Measurements from ENCODE around the gene PDZD4. TPM values are rescaled to one million over a fixed set of nuclear protein-coding genes. Genes with fewer than 3 reads are reported as not detected.

The PDZD4 gene
- total RNA-seq, 1 donor from 2014 or later, result 0.68 TPM

DNA sequence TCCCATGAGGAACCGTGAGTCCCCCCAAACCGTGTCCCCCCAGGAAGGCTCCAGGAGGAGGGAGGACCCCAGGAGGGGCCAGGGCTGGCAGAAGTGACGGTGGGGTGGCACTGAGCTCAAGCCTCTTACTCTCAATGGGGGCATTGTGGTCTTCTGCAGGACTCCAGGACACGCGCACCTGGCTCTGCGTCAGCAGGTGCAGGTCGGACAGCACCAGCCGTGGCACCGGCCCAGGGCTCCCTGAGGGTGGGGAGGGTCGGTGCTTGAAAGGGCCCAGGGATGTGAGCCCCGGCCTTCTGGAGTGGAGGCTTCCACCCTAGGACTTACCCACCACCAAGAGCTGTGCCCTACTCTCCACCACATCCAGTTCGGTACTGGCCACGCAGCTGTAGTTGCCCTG is 37.3 kb upstream of the PDZD4 start:
- no peak for ATAC-seq

- no peak for ATAC-seq
Observed at GRCh38 chrX:153867139-153867538, 36.8 kb upstream of the PDZD4 start.

DNA sequence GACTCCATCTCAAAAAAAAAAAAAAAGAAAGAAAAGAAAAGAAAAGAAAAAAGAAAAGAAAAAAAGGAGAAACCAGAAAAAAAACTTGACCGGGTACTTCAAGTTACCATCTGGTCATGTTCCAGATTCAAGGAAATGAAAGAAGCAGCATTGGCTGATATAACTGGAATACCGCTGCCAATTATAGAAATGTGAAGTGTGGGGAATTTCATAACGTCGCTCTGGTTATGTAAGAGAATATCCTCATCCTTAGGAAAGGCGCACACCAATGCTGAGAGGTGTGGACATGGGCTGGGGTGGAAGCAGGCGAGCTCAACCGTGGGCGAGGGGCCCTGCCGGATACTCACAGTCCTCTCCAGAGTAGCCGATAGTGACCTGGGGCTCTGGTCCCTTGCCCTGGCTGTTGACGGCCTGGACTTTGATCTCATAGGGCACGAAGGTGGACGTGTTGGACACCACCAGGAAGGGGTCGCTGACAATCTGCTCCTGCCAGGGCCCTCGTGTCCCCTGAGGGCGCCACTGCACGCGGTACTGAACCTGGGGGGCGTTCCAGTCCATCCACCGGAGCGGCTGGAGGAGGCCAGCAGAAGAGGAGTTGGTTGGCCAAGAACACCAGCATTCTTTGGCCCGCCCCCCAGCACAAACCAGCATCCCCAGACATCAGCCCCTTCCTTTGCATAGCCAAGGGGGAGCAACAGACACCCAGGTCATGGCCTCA is 36.1 kb upstream of the PDZD4 start:
- no peak for ATAC-seq

GRCh38 chrX:153865685-153866084 is 35.3 kb upstream of the PDZD4 start:
- no peak for ATAC-seq

DNA sequence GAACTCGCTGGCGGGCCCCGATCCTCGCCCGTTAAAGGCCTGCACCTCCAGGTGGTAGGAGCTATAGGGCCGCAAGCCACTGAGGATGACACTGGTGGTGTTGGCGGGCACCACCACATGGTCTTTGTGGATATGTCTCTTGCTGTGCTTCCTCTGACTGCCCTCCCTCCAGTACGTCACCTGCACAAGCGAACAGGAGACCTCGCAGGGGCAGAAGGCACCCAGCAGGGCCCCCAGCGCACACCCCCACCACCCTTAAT is 34.9 kb upstream of the PDZD4 start:
- ATAC-seq, result no peak

- ATAC-seq, result no peak
Observed at GRCh38 chrX:153864561-153865320, 34.4 kb upstream of the PDZD4 start.

GRCh38 chrX:153864101-153864500 is 33.8 kb upstream of the PDZD4 start:
- ATAC-seq, result no peak

DNA sequence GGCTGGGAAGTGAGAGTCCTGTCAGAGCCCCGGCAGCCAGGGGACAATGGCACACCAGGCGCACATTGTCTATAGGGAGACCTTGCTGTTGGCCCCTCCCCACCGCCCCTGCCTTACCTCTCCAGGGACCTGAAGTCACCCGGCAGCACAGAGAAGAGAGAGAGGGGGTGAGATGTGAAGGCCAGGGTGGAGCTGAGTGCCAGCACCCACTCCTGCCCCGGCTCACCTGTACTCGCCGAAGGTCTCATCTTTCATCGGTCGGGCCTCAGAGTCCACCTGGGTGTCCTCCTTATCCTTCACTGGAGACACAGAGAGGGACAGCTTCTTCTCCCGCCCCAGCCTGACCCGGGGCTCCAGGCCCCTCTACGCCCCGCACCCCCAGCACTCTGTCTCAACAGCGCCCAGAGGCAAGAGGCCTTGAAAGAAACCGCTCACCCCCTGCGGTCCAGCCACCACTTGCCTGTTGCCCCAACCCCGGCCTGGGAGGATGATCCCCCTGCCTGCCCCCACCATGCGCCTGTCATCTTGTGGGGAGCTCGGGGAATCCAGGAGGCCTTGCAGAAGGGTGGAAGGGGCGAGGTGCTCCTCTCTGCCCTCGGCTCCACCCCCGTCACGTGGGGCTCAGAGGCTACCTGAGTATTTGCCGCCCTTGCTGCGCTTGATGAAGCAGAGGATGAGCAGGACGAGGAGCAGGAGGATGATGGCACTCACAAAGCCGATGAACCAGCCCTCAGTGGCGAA is 33.1 kb upstream of the PDZD4 start:
- no peak for ATAC-seq

DNA sequence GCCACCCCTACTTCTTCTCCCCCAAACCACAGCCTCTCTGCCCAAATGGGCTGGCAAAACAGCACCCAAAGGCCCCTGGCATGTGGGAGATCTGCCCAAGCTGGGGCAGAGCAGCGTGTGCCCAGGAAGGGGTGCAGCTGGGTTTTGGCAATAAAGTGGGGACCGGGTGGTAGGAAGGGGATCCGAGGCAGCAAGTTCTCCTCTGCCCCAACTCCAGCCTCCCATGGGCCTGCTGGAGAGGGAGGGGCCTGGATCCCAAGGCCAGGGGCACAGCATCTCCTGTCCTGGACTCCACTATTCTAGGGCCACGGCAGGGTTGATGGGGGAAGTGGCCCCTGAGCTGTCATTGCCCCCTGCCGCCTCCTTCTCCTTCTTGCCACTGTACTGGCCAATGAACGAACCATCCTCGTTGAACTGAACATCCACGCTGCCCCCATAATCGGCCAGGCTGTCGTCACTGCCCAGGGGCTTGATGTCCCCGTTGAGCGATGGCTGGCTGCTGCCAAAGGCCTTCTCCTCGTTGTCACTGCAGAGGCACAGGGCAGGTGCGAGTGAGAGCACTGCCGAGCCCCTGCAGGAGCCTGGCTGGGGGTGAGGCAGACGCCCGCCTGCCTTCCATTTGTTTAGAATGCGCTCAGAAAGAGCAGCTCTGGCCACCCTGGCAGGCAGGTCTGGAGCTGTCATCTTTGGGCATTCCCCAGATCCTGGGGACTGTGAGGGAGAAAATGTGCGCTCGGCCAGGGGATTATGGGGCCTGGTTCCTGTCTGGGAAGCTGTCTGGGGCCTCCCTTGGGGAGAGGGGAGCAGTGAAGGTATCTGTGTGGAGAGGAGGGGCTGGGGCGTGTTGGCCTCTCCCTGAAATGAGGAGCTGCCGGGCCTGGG is 32.3 kb upstream of the PDZD4 start:
- ATAC-seq, result no peak

- ATAC-seq, result no peak
Observed at GRCh38 chrX:153861733-153862310, 31.5 kb upstream of the PDZD4 start.

GRCh38 chrX:153861151-153861550 is 30.8 kb upstream of the PDZD4 start:
- ATAC-seq, result peak; percentile 69

DNA sequence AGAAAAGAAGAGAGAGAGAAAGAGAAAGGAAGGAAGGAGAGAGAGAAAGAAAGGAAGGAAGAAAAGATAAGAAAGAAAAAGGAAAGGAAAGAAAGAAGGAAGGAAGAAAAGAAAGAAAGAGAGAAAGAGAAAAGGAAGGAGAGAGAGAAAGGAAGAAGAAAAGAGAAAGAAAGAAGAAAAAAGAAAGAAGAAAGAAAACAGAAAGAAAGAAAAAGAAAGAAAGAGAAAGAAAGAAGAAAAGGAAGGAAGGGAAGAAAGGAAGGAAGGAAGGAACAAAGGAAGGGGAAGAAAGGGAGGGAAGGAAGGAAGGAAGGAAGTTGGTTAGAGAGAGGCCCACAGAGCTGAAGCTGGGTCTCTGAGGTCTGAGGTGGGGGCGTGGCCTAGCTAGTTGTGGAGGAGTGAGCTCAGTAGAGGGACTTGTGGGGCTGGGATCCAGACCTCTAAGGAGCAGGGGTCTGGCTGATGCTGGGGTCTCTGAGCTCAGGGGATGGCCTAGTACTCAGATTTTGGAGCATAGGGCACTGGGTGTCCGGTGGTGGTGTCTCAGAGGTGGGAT is 27.1 kb upstream of the PDZD4 start:
- no peak for ATAC-seq

DNA sequence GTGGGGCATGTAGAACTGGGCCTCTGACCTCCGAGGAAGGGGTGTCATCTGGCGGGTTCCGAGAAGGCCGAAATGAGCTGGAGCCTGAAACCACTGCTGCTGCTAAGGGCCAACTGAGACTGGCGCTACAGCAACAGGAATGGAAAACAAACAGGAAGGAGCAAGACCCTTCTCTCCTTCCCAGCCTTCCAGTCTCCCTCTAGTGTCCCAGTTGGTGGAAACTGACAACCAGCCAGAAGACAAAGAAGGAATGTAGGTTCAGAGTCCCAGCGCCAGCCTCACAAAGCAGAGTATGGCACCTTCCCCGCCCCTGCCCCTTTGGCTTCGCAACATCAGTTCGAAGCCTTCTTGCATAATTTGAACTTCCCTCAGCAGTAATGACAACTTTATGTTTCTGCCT is 24.4 kb upstream of the PDZD4 start:
- no peak for ATAC-seq

DNA sequence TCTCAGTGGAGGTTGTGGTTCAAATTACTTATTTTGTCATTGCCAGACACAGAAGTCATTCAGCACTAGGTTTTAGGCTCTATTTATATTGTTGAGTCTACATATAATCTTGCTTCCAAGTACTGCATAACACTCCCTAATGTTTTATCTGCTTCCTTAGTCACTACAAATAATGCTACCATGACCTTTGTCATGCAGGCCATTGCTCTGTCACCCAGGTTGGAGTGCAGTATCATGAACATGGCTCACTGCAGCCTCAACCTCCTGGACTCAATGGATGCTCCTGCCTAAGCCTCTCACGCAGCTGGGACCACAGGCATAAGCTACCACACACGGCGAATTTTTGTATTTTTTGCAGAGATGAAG is 23.5 kb upstream of the PDZD4 start:
- ATAC-seq, result no peak

GRCh38 chrX:153853180-153853901 is 23.0 kb upstream of the PDZD4 start:
- ATAC-seq, result no peak

- no peak for ATAC-seq
Observed at GRCh38 chrX:153851981-153852380, 21.6 kb upstream of the PDZD4 start.

DNA sequence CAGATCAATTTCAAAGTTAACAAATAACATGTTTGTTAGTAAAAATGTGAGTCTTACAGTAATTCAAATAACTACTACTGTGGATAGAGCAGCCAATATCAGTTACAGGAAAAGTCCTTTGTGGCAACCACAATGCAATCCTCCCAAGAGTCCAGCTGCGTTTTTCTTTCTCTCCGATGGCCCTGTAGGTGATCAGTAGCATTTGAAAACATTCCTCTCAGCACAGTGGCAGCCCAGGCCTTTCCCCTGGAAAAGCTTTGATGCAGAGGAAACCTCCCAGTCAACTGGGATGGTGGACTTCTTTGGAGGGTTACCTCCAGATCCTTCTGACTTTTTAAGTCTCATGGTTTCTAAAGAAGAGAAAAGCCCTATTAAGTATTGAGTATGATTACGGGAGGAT is 18.0 kb upstream of the PDZD4 start:
- ATAC-seq, result no peak

GRCh38 chrX:153845842-153846241 is 15.5 kb upstream of the PDZD4 start:
- no peak for ATAC-seq

DNA sequence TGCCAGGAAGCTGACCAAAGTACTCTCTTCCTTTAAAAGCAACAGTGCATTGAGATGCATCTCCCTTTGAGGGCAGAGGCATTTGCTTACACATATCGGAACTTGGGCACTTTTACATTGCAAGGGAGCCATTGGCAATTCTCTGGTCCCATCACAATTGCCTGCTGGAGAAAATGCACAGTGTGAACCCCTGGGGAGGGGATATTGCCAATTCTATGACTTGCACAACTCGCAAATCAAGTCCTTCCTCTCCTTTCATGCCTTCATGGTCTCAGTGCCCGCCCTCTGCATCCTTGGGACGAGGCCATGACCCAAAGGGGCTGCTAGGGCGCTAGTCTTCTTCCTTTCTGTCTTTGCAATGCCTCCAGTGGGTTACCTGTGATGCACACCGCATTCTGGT is 14.9 kb upstream of the PDZD4 start:
- ATAC-seq, result no peak

DNA sequence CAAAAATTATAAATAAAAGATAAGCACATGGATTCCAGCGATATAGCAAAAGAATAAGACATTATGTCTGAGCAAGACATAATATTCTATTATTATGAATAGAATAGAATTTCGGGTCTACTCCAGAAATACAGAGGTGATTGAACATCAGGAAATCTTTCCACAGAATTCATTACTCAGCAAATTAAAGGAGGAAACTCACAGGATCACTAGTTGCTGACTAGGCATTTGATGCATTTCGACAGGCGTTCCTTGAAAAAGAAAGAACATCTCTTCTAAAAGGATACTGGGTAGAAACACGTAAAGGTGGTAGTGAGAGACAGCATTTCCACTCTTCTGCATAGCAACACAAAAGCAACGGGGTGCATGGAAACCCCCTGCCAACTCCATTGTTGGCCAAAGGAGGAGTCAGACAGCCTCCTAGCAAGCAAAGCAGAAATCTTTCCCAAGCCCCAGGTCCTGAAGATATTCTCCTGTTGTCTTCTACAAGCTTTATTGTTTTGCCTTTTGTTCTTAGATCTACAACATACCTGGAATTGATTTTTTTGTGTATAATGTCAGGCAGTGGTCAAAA is 14.3 kb upstream of the PDZD4 start:
- ATAC-seq, result no peak

GRCh38 chrX:153836921-153837320 is 6.6 kb upstream of the PDZD4 start:
- ATAC-seq, result no peak

All from esophagus mucosa (tissue), 1 donor.